Measurements from ENCODE around the gene FMN2. TPM values are rescaled to one million over a fixed set of nuclear protein-coding genes. Genes with fewer than 3 reads are reported as not detected.

Gene FMN2
- total RNA-seq, 2 experiments from 2014 or later: not detected

DNA sequence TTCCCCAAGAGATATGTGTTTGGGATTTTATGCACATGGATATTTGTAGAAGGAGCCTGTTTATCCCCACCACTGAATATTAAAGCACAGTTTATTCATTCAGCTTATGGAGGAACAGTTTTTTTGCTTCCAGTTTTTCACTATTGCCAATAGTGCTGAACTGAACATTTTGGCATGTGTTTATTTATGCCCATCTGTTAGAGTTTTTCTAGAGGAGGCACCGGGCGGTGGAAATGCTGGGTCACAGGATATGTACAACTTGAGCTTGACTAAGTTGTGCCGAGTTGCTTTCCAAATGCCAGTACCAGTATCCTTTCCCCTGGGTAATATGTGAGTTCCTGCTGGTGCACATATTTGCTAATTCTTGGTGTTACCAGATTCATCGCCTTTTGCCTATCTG is 409.0 kb downstream of the FMN2 start:
- Histone ChIP-seq H3K9me3 (ENCODE audit: control insufficient read depth in 1 of 2, insufficient read depth in 1 of 2, low read length in 2 of 2) (no peaks in the 10 kb centered on the region), H3K4me3 (ENCODE audit: low read length) (no peak overlapping the region), H3K4me1 (ENCODE audit: insufficient read depth, low read length) (no peaks in the 10 kb centered on the region), H3K36me3 (ENCODE audit: insufficient read depth, low read length) (no peaks in the 10 kb centered on the region), H3K27ac (ENCODE audit: low read depth in 1 of 2, low read length in 2 of 2) (no peak overlapping the region), H3K27me3 (ENCODE audit: control insufficient read depth in 1 of 2, insufficient read depth in 2 of 2, low read length in 2 of 2) (no peaks in the 10 kb centered on the region)
- ChIA-PET POLR2A (no interaction called here), CTCF (no interaction called here)
- H3K36me3 Mint-ChIP-seq (ENCODE audit: low read depth): no peaks in the 10 kb centered on the region
- intact Hi-C loops (cut with DNase I, micrococcal nuclease): no loop called here
- H3K4me3 Mint-ChIP-seq: no peak overlapping the region
- no peak for TF ChIP-seq CTCF (IDR thresholded peaks at IDR 0.05)
- peaks cover 3% of the 10 kb centered on the region for H3K9me3 Mint-ChIP-seq
- no peaks in the 10 kb centered on the region for H3K27me3 Mint-ChIP-seq
- H3K27ac Mint-ChIP-seq: no peak overlapping the region
- no peak for ATAC-seq (ENCODE audit: poor library complexity)
- DNase-seq: no peak
- no peaks in the 10 kb centered on the region for H3K4me1 Mint-ChIP-seq (ENCODE audit: low read depth)

DNA sequence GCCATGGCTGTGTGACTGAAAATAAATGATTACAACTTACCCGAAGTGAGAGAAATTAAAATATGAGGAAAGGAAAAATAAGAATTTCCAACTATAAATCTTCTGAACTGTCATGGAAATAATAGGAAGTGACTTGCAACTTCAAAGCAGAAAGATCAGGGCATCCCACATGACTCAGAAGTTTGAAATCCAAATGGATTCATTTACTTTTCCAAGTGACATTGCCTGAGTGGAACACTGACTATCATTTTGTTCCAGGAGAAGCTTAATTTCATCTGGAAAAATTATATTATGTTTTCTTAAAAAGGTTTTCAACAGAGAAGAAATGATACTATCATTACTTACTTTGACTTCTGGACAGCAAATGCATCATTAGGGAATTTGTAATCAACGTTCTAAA is 409.4 kb downstream of the FMN2 start:
- CTCF ChIA-PET: no interaction called here
- intact Hi-C loops (cut with DNase I, micrococcal nuclease): no loop called here
- no peaks in the 10 kb centered on the region for H3K27me3 Mint-ChIP-seq

DNA sequence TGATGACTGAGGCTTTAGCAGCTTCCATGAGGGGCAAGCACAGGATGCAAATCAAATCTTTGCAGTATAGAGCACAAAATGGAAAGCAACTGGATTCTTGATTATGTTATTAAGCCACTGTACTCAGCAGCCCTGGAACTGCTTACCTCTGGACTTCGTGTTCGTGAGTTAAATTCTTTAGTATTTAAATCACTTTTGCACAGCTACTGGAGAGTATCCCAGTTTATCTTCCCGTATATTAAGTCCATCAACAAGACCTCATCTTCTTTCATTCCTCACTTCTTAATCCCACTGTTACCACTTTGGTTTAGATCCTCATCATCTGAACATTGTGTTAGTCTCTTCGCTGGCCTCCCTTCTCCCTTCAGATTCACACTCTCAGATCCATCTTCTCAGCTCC is 411.4 kb downstream of the FMN2 start:
- ATAC-seq (ENCODE audit: poor library complexity) (no peak), DNase-seq (no peak)
- peaks cover 4% of the 10 kb centered on the region for H3K27me3 Mint-ChIP-seq
- Histone ChIP-seq H3K9me3 (ENCODE audit: control insufficient read depth in 1 of 2, insufficient read depth in 1 of 2, low read length in 2 of 2) (no peaks in the 10 kb centered on the region), H3K4me1 (ENCODE audit: insufficient read depth, low read length) (no peaks in the 10 kb centered on the region), H3K4me3 (ENCODE audit: low read length) (no peak overlapping the region), H3K27ac (ENCODE audit: low read depth in 1 of 2, low read length in 2 of 2) (no peak overlapping the region), H3K36me3 (ENCODE audit: insufficient read depth, low read length) (no peaks in the 10 kb centered on the region), H3K27me3 (ENCODE audit: control insufficient read depth in 1 of 2, insufficient read depth in 2 of 2, low read length in 2 of 2) (no peaks in the 10 kb centered on the region)
- peaks cover 5% of the 10 kb centered on the region for H3K9me3 Mint-ChIP-seq
- no peak overlapping the region for H3K27ac Mint-ChIP-seq
- no peak overlapping the region for H3K4me3 Mint-ChIP-seq
- no peaks in the 10 kb centered on the region for H3K4me1 Mint-ChIP-seq (ENCODE audit: low read depth)
- H3K36me3 Mint-ChIP-seq (ENCODE audit: low read depth): no peaks in the 10 kb centered on the region
- intact Hi-C loops (cut with DNase I, micrococcal nuclease): no loop called here
- CTCF ChIA-PET: no interaction called here
- no peak for TF ChIP-seq CTCF (IDR thresholded peaks at IDR 0.05)
- POLR2A ChIA-PET: no interaction called here

More for the DNA sequence above, 409.4 kb downstream of the FMN2 start:
- Mint-ChIP-seq H3K4me1 (ENCODE audit: low read depth) (no peaks in the 10 kb centered on the region), H3K9me3 (peaks cover 3% of the 10 kb centered on the region), H3K4me3 (no peak overlapping the region), H3K36me3 (ENCODE audit: low read depth) (no peaks in the 10 kb centered on the region), H3K27ac (no peak overlapping the region)
- no peak for TF ChIP-seq CTCF (IDR thresholded peaks at IDR 0.05)
- DNase-seq: no peak
- Histone ChIP-seq H3K4me1 (ENCODE audit: insufficient read depth, low read length) (no peaks in the 10 kb centered on the region), H3K27me3 (ENCODE audit: control insufficient read depth in 1 of 2, insufficient read depth in 2 of 2, low read length in 2 of 2) (no peaks in the 10 kb centered on the region), H3K4me3 (ENCODE audit: low read length) (no peak overlapping the region), H3K27ac (ENCODE audit: low read depth in 1 of 2, low read length in 2 of 2) (no peak overlapping the region), H3K9me3 (ENCODE audit: control insufficient read depth in 1 of 2, insufficient read depth in 1 of 2, low read length in 2 of 2) (no peaks in the 10 kb centered on the region), H3K36me3 (ENCODE audit: insufficient read depth, low read length) (no peaks in the 10 kb centered on the region)
- POLR2A ChIA-PET: no interaction called here
- no peak for ATAC-seq (ENCODE audit: poor library complexity)
